HG03175 (cell line): Measurements from ENCODE around the gene TLCD1.

Source experiments
- ATAC-seq: cut with Tn5 transposase; IDR thresholded peaks from one replicate; pipeline ENCODE4 v1.9.1; 2021; ENCODE audit warnings: mild to moderate bottlenecking, moderate library complexity; ENCODE audit not compliant: unreplicated experiment

TLCD1 gene, protein sequence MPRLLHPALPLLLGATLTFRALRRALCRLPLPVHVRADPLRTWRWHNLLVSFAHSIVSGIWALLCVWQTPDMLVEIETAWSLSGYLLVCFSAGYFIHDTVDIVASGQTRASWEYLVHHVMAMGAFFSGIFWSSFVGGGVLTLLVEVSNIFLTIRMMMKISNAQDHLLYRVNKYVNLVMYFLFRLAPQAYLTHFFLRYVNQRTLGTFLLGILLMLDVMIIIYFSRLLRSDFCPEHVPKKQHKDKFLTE

GRCh38 chr17:28726226-28726626 lies at the start of gene TLCD1:
TSS of gene TLCD1 (minus strand) at chr17:28726233. CDS start at chr17:28726097, 136 bp downstream.
- ATAC-seq = peak; percentile 7

DNA sequence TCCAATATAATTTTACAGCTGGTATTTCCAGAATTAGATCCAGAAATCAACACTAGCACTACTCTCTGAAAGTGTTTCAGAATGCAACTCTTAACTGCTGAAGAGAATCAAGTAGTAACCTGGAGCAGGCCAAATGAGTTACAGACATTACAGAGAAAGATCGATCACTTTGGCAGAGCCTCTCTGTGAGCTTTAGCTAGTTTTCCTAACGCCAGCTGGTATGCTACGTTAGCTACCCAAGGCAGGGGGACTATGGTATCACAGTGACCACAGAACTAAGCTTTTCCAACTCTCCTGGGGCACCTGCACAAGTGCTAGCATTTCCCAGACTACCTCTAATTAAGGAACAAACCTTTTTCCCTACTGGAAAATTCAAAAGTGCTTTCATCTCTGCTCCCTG lies 48.2 kb upstream of the TLCD1 start:
- ATAC-seq = no peak

DNA sequence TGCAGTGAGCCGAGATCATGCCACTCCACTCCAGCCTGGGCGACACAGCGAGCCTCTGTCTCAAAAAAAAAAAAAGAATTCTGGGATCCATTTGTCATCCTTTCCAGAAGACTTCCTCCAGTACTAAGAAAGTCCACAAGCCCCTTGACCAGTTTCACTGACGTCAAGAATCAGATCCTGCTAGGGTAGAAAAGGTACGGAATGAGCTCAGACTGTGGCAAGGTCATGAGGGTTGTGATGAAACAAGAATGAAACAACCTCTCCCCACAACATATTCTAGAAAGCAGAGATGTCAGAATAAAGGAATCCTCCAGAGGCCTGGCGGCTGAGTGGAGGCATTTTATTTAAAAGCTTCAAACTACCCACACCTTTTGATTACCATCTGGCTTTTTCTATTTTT lies 47.7 kb upstream of the TLCD1 start:
- ATAC-seq = no peak

DNA sequence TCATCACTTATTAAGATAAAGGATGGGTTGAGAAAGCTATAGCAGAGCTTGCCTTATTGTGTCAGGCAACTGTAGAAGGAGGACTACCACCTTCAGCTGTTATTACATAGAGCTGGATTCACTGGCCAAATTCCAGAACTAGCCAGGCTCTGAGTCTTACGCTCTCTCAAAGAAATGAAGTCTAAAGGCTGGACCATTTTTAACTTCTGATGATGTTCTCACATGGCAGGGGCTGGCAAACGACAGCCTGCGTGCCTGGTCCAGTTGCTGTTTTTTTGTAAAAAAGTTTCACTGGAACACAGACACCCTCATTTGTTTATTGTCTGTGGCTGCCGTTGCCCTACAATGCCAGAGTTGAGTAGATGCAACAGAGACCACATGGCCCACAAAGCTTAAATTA lies 39.0 kb upstream of the TLCD1 start:
- no peak for ATAC-seq

DNA sequence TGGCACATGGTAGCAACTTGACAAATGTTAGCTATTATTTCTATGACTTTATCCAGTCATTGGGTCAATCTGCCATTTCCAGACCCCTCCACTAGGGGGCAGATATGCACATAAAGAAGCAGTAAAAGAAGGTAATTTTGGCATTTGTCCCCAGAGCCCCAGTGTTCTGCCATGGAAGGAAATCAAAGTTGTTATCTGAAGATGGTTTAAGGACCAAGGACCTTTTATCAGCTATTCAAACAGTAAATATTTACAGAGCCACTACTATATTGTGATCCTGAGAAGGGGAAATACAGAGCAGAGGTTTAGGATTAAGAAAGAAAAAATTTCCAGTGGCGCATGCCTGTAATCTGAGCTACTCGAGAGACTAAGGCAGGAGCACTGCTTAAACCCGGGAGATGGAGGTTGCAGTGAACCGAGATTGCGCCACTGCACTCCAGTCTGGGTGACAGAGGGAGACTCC lies 37.8 kb upstream of the TLCD1 start:
- no peak for ATAC-seq

DNA sequence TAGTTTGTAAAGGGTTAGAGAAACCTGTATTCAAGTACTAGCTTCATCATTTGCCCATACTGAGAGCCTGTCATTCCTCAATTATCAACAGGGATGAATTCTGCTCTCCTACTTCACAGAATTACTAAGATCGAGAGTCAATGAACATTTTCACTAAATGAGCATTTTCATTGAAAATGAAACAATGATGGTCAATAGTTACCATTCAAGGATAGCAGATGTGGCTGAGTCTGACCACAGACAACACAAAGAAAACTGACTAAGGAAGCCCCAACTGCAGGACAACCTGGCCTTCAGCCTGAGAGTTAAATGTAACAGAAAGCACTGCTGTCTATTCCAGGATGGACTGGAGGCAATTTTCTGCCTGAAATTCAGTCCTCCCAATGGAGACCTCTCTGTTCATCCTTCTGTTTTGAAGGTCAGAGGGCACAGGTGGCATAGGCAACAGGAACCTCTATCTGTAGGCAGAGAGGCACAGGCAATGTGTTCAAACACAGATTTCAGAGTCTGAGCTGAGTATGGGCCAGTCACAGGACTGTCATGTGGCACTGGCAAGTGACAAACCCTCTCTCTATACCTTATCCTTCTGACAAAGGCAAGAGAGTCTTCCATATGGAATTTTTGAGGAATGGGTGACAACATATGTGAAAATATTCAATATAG lies 37.2 kb upstream of the TLCD1 start:
- no peak for ATAC-seq

DNA sequence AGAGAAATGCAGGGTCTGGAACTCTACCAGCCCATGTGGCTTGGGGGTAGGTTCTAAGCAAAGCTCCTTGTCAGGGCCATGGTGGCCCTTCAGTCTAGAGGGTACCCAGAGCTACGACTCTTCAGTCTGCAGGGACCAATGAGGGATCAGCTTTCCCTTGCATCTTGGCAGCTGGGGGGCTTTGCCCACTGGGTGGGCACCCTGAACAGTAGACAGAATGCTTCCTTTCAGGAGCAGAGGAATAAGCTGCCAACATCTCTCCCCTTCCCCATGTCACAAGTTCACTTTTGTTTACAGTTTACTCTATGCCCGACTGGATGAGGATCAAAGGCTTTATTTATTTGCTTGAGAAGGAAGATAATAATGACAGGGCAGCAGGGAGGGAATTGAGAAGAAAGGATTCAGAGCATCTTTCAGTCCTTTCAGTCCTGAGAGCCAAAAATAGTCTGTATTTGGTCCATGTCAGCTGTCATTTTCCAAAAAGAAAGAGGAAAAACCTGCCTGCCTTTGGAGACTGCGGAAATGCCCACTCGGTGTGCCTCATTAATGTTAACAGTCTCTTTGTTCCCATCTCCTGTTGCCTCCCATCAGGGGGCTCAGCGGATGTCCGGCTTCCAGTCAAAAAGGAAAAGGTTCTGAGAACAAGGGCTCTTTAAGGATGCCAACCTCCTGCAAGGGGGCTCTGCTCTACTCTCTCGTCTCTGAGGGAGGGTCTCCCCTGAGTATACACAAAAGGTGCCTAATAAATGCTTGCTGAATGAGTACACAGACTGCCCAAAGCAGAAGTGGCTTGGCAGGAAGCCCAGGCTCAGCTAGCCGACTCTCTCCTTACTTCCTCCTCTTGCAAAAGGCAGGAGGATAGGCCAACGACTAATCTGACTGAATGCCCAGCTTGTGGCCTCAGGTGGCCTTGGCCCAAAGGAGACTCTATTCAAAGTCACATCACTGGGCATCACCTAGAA lies 34.8 kb upstream of the TLCD1 start:
- no peak for ATAC-seq

- no peak for ATAC-seq
These were observed 33.3 kb upstream of the TLCD1 start for GRCh38 chr17:28759256-28759865.

GRCh38 chr17:28758411-28759121 lies 32.5 kb upstream of the TLCD1 start:
- ATAC-seq = no peak

DNA sequence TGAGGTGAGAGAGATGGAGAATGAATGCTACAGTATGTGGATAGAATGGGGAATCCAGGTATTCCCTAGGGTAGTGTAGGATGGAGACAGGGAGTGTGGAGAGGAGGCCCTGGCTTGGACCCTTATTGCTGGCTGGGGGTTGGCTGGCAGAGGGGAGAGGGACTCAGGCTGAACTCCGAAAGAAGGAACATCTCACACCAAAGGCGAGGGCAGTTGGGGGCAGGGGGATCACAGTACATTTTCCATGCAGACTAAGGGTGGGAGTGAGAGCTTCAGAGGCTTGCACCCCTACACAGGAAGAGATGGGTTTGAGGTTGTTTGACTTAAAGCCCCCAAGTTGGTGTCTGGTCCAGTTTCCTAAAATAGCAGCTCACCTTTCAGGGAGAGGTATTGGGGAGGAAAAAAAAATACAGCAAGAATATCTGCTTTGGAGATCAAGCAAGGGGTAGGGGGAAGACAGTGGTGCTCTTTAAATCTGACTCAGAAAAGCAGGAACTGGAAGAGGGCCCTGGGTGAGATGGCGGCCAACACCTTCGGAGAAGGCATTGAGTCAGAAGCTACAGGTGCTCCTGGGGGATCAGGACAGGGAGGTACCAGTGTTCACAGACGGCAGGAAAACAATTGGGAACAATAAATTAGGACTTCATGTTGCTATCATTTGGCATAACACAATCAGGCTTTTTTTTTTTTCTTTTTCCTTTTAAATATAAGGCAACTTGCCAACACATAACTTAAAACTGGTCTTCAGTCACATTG lies 30.2 kb upstream of the TLCD1 start:
- ATAC-seq = no peak

DNA sequence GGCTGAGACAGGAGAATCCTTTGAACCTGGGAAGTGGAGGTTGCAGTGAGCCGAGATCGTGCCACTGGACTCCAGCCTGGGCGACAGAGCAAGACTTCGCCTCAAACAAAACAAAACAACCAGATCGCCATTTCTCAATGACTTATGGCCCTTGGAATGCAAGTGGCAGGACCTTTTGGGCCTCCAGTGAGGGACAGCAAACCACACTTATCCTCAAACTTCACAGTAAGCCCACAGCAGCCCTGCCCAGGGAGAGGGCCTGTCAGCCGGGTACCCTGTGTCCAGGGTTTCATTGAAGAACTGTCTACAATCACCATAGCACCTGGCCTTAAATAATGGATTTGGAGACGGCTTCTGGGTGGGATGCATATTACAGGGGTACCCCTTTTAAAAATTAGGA lies 29.5 kb upstream of the TLCD1 start:
- ATAC-seq = no peak

DNA sequence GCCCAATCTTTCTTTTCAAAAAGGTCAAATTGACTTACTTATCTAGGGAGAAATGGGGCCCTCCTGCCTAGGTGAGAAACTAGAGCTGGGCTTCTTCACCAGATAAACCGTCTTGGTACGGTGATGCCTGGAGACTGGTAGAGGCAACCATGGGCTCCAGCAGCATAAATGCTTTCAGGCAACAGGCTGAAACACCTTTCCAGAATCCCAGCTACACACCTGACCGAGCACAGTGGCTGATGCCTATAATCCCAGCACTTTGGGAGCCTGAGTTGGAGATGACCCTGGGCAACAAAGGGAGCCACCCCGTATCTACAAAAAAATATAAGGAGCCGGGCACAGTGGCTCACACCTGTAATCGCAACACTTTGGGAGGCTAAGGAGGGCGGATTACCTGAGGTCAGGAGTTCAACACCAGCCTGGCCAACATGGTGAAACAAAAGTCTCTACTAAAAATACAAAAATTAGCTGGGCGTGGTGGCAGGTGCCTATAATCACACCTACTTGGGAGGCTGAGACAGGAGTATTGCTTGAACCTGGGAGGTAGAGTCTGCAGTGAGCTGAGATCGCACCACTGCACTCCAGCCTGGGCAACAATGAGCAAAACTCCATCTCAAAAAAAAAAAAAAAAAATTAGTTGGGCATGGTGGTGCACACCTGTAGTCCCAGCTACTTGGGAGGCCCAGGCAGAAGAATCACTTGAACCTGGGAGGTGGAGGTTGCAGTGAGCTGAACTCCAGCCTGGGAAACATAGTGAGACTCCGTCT lies 25.8 kb upstream of the TLCD1 start:
- ATAC-seq = no peak

DNA sequence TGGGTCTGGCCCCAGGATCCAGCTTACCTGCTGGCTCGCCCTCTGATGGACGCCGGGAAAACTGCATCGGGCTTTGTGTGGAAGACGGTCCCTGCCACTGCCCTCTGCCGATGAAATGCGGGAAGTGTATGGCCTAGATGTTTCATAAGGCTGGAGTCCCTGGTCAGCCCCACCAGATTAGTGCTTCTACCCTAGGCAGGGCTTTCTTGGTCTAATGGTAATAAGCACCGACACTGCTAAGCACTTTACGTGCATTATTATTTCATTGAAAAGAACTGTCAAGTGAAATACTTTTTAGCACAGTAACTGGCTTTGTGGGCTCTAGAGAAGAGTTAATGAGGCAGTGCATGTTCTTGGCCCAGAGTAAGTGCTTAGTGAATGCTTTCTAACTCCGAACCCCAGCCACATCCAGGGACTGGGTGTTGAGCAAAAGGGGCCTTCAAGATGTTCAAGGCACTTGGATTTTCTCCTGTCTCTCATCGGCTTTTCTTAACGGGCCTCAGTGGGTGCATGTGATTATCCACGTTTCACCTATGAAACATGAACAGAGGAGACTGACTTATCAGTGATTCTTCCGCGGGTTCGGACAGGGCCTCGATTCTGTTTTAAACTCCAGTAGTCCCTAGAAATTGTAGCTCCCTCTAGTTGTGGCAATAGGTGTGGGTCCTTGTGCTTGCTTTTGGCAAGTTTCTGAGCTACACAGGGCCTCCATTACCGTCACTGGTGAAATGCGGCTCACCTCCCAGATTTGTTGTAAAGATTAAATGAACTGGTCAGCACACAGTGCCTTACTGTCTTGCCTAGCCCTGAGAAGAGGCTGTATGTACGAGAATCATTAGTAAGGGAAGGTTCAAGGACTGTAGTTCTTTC lies 24.4 kb upstream of the TLCD1 start:
- peak; percentile 69 for ATAC-seq

DNA sequence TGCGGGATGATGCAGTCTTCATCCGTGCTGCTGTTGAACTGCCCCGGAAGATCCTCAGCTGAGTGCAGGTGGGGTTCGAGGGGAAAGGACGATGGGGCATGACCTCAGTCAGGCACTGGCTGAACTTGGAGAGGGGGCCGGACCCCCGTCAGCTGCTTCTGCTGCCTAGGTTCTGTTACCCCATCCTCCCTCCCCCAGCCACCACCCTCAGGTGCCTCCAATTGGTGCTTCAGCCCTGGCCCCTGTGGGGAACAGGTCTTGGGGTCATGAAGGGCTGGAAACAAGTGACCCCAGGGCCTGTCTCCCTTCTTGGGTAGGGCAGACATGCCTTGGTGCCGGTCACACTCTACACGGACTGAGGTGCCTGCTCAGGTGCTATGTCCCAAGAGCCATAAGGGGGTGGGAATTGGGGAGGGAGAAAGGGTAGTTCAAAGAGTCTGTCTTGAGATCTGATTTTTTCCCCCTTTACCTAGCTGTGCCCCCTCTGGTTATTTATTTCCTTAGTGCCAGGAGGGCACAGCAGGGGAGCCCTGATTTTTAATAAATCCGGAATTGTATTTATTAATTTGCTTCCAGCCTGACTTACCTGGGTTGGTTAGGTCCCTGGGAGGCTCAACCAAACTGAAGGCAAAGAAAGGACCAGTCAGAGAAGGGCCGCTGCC lies 23.6 kb upstream of the TLCD1 start:
- no peak for ATAC-seq

GRCh38 chr17:28748852-28749515 lies 23.0 kb upstream of the TLCD1 start:
- no peak for ATAC-seq

DNA sequence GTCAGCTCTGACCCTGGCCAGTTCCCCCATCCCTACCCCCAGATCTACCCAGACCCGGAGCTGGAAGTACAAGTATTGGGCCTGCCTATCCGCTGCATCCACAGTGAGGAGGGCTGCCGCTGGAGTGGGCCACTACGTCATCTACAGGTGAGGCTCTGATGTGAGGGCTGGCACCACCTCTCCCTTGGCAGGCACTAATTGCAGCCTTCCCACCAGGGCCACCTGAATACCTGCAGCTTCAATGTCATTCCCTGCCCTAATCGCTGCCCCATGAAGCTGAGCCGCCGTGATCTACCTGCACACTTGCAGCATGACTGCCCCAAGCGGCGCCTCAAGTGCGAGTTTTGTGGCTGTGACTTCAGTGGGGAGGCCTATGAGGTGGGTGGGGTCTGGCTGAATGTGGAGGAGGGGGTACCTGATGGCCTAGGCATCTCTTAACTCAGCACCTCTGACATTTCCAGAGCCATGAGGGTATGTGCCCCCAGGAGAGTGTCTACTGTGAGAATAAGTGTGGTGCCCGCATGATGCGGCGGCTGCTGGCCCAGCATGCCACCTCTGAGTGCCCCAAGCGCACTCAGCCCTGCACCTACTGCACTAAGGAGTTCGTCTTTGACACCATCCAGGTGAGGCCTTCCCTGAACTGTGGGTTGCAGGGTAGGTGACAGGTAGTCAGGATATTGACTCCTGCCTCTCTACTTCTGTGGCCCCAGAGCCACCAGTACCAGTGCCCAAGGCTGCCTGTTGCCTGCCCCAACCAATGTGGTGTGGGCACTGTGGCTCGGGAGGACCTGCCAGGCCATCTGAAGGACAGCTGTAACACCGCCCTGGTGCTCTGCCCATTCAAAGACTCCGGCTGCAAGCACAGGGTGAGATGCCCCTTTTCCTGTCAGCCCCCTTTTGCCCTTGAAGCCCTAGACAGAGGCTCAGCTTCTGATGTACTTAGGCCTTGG lies 22.0 kb upstream of the TLCD1 start:
- no peak for ATAC-seq
